ENCODE data around the gene DECR2. TPM values are rescaled to one million over a fixed set of nuclear protein-coding genes. Genes with fewer than 3 reads are reported as not detected.
"Not testable (repeated sequence)": the region's sequence is repeated elsewhere in the genome, so short reads cannot be mapped to it uniquely, and the experiment has no call there.

DECR2 gene
- total RNA-seq, 2 donors from 2014 or later = 12.6 to 14.6 TPM

GRCh38 chr16:373848-374615 lies 27.7 kb upstream of the DECR2 start:
- H3K27ac Mint-ChIP-seq = no peak overlapping the region
- ATAC-seq (no peak), DNase-seq (ENCODE audit: low spot score in 2 of 2) (no peak)
- H3K9me3 Mint-ChIP-seq = no peaks in the 10 kb centered on the region
- H3K36me3 Mint-ChIP-seq = no peaks in the 10 kb centered on the region

- Mint-ChIP-seq H3K9me3 (no peaks in the 10 kb centered on the region), H3K27ac (no peak overlapping the region), H3K36me3 (no peaks in the 10 kb centered on the region)
- DNase-seq (ENCODE audit: low spot score in 2 of 2) = no peak
- no peak for ATAC-seq
Observed at GRCh38 chr16:374616-374926, 27.1 kb upstream of the DECR2 start.

- DNase-seq (ENCODE audit: low spot score in 2 of 2) (no peak), ATAC-seq (no peak)
- Mint-ChIP-seq H3K27ac (no peak overlapping the region), H3K36me3 (no peaks in the 10 kb centered on the region), H3K9me3 (no peaks in the 10 kb centered on the region)
Observed at GRCh38 chr16:375212-375611, 26.5 kb upstream of the DECR2 start.

- DNase-seq (ENCODE audit: low spot score in 2 of 2) = no peak
- ATAC-seq = no peak
- Mint-ChIP-seq H3K9me3 (no peaks in the 10 kb centered on the region), H3K36me3 (no peaks in the 10 kb centered on the region), H3K27ac (no peak overlapping the region)
Observed at GRCh38 chr16:375927-376816, 25.5 kb upstream of the DECR2 start.

- DNase-seq (ENCODE audit: low spot score in 2 of 2) (no peak), ATAC-seq (no peak)
- Mint-ChIP-seq H3K9me3 (no peaks in the 10 kb centered on the region), H3K36me3 (no peaks in the 10 kb centered on the region), H3K27ac (no peak overlapping the region)
Observed at GRCh38 chr16:376817-377418, 24.8 kb upstream of the DECR2 start.

GRCh38 chr16:377419-377951 lies 24.2 kb upstream of the DECR2 start:
- H3K27ac Mint-ChIP-seq = no peak overlapping the region
- no peak for ATAC-seq
- H3K9me3 Mint-ChIP-seq = no peaks in the 10 kb centered on the region
- DNase-seq (ENCODE audit: low spot score in 2 of 2) = no peak
- H3K36me3 Mint-ChIP-seq = no peaks in the 10 kb centered on the region

- H3K9me3 Mint-ChIP-seq; ATAC-seq; H3K36me3 Mint-ChIP-seq; H3K27ac Mint-ChIP-seq; DNase-seq (ENCODE audit: low spot score in 2 of 2): not testable (repeated sequence)
Observed at GRCh38 chr16:378113-378820, 23.4 kb upstream of the DECR2 start.

- no peaks in the 10 kb centered on the region for H3K9me3 Mint-ChIP-seq
- no peak for ATAC-seq
- no peaks in the 10 kb centered on the region for H3K36me3 Mint-ChIP-seq
- DNase-seq (ENCODE audit: low spot score in 2 of 2) = no peak
- no peak overlapping the region for H3K27ac Mint-ChIP-seq
Observed at GRCh38 chr16:378821-379182, 22.9 kb upstream of the DECR2 start.

- DNase-seq (ENCODE audit: low spot score in 2 of 2) (no peak), ATAC-seq (no peak)
- no peaks in the 10 kb centered on the region for H3K9me3 Mint-ChIP-seq
- no peaks in the 10 kb centered on the region for H3K36me3 Mint-ChIP-seq
- peak overlapping the region in 1 of 2 donors; percentile 64 for H3K27ac Mint-ChIP-seq
Observed at GRCh38 chr16:379183-379960, 22.3 kb upstream of the DECR2 start.

GRCh38 chr16:379961-380761 lies 21.5 kb upstream of the DECR2 start:
- H3K36me3 Mint-ChIP-seq = no peaks in the 10 kb centered on the region
- no peak for ATAC-seq
- no peak for DNase-seq (ENCODE audit: low spot score in 2 of 2)
- H3K27ac Mint-ChIP-seq = peak overlapping the region; percentile 60 to 64
- H3K9me3 Mint-ChIP-seq = no peaks in the 10 kb centered on the region

- H3K36me3 Mint-ChIP-seq = no peaks in the 10 kb centered on the region
- DNase-seq (ENCODE audit: low spot score in 2 of 2) (no peak), ATAC-seq (no peak)
- no peaks in the 10 kb centered on the region for H3K9me3 Mint-ChIP-seq
- peak overlapping the region in 1 of 2 donors; percentile 64 for H3K27ac Mint-ChIP-seq
Observed at GRCh38 chr16:380762-381011, 21.0 kb upstream of the DECR2 start.

- DNase-seq (ENCODE audit: low spot score in 2 of 2) = no peak
- no peaks in the 10 kb centered on the region for H3K36me3 Mint-ChIP-seq
- peak; percentile 13 to 48 for ATAC-seq
- H3K27ac Mint-ChIP-seq = no peak overlapping the region
- no peaks in the 10 kb centered on the region for H3K9me3 Mint-ChIP-seq
Observed at GRCh38 chr16:381012-381788, 20.5 kb upstream of the DECR2 start.

GRCh38 chr16:381789-382717 lies 19.6 kb upstream of the DECR2 start, which contains the start of gene PGAP6:
Gene PGAP6 (minus strand): TSS chr16:381978. CDS start chr16:381821, 157 bp downstream.
- ATAC-seq = peak; percentile 38 to 81
- Mint-ChIP-seq H3K27ac (peak within 1 kb of the TSS in 1 of 2 donors; percentile 77), H3K36me3 (no peaks in the 10 kb centered on the region), H3K9me3 (no peaks in the 10 kb centered on the region)
- peak in 1 of 2 donors; percentile 70 for DNase-seq (ENCODE audit: low spot score in 2 of 2)

Data from activated naive CD4-positive, alpha-beta T cell treated with anti-CD3 and anti-CD28 coated beads, Interleukin-2, amount 50 U/mL, for 72 hours (primary cell).